GM06990 (cell line): ENCODE measurements around the gene PRXL2C.

Experiments used
- DNase-seq: peaks from one replicate; pipeline ENCODE4 v3.0.0-alpha.2; 2011; ENCODE audit not compliant: insufficient read length; ENCODE audit errors: extremely low read depth
- H3K27me3 ChIP-seq: replicated peaks from 2 replicates; pipeline ENCODE4 v1.6.0; 2011; ENCODE audit warnings: low read length; ENCODE audit not compliant: control insufficient read depth, insufficient read depth
- H3K36me3 ChIP-seq: 2 replicates; pipeline ENCODE4 v1.5.1; 2011; ENCODE audit warnings: low read length; ENCODE audit not compliant: control insufficient read depth, insufficient read depth
- H3K4me3 ChIP-seq: replicated peaks from 2 replicates; pipeline ENCODE4 v1.5.1; 2011; ENCODE audit warnings: low read depth, mild to moderate bottlenecking, control low read depth, low read length
- TF ChIP-seq, protein P1 (sequence below): IDR thresholded peaks from 2 replicates; pipeline ENCODE4 v1.5.1; 2011; ENCODE audit warnings: low read length, control low read depth, mild to moderate bottlenecking, inconsistent platforms; ENCODE audit not compliant: insufficient read depth, poor library complexity, severe bottlenecking

Gene PRXL2C

DNA sequence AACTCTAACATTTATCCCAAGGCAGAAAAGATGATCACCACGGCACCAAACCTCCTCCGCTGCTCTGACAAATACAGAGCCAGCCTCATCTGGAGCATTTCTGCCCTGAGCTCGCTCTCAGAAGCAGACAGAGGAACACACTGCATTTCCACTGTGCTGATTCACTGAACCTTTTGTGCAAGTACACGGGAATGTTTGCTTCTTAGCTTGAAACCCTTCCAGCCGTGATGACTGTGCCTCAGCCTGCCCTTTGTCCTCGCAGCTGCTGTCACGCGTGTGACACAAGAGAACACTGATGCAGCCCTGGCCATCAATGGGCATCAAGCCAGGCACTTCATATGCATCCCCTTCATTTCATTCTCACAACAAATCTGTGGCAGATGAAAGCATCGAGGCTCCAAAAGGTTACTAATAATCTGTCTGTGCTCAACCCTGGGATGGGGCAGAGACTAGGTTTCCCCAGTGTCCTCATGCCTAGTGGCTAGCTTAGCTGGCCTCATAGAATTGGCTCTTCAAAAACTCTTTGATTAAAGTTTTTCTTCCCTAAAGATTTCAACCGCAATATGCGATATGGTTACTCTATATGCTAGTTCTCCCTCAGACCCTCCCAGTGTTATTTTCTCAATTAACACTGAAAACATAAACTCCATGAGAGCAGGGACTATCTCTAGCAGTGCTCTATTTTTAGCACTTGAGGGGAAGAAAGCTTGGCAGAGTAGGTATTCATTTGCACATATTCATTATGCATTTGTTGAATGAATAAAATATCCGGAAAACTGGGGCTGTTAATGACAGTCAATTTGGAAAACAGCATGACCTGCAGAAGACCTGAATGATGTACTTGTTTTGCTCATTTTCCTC lies 42.8 kb downstream of the PRXL2C start:
- TF ChIP-seq, protein P1, sequence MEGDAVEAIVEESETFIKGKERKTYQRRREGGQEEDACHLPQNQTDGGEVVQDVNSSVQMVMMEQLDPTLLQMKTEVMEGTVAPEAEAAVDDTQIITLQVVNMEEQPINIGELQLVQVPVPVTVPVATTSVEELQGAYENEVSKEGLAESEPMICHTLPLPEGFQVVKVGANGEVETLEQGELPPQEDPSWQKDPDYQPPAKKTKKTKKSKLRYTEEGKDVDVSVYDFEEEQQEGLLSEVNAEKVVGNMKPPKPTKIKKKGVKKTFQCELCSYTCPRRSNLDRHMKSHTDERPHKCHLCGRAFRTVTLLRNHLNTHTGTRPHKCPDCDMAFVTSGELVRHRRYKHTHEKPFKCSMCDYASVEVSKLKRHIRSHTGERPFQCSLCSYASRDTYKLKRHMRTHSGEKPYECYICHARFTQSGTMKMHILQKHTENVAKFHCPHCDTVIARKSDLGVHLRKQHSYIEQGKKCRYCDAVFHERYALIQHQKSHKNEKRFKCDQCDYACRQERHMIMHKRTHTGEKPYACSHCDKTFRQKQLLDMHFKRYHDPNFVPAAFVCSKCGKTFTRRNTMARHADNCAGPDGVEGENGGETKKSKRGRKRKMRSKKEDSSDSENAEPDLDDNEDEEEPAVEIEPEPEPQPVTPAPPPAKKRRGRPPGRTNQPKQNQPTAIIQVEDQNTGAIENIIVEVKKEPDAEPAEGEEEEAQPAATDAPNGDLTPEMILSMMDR: no peak
- DNase-seq: no peak
- Histone ChIP-seq H3K4me3 (no peak overlapping the region), H3K27me3 (peaks cover 2% of the 10 kb centered on the region; the same call in 1 of the 2 replicates), H3K36me3 (no peaks in the 10 kb centered on the region)

DNA sequence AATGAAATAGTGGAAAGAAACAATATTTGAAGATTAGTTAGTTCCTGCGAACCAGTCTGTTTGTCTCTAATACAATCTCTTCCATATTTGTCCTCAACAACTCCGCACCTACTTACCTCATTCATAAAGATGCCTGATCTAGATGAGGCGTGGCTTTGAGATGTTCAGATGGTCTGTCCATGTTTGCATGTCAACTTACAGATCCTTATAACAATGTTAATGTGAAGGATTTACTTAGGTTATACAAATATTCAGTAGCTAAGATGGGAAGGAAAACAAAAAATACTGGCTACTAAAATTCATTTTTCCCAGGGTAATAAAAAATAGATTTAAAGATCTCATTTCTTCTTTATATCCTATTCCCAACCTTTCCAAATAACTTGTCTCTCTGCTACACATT lies 43.8 kb downstream of the PRXL2C start:
- DNase-seq: no peak
- peaks cover 2% of the 10 kb centered on the region; the same call in 1 of the 2 replicates for H3K27me3 ChIP-seq
- TF ChIP-seq, protein P1: no peak

DNA sequence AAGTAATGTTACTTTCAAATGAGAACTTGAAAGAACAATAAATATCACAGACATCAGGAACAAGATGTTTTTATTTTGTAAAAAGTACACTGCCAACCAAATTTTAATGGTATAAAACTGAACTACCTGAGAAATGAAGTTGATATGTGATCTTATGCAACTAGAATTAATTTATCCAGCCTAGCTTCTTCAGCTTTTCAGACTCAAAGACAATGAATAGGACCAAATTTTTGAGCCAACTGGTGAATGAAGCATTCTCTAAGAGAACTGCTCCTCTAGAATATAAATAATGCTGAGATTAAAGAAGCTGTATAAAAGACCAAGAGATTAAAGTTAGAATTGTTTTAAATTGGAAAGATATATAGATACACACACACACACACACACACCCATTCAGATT lies 45.4 kb downstream of the PRXL2C start:
- no peak for DNase-seq
- Histone ChIP-seq H3K4me3 (no peak overlapping the region), H3K36me3 (no peaks in the 10 kb centered on the region), H3K27me3 (peaks cover 2% of the 10 kb centered on the region; the same call in 1 of the 2 replicates)
- TF ChIP-seq, protein P1: no peak

More for the DNA sequence above, 43.8 kb downstream of the PRXL2C start:
- H3K36me3 ChIP-seq: no peaks in the 10 kb centered on the region
- no peak overlapping the region for H3K4me3 ChIP-seq

DNA sequence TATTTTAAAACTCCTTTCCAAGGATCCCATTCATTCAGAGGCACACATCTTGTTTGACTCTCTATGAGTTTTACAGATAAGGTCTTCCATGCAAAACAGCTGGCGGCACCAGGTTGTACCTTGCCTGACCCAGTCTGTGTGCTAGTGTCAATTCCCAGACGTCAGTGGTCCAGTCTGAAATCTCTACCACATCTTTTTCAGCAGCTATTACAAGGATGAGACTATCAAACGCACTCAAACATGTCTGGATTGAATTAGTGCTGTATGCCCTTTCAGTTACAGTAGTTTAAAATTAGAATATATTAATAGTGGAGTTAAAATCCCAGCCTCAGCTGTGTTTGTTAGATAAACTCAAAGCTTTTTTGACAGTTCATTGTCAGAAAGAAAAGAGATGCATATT lies 47.1 kb downstream of the PRXL2C start:
- TF ChIP-seq, protein P1: no peak
- no peak for DNase-seq
- H3K4me3 ChIP-seq: no peak overlapping the region
- H3K36me3 ChIP-seq: no peaks in the 10 kb centered on the region
- H3K27me3 ChIP-seq: peaks cover 2% of the 10 kb centered on the region; the same call in 1 of the 2 replicates

DNA sequence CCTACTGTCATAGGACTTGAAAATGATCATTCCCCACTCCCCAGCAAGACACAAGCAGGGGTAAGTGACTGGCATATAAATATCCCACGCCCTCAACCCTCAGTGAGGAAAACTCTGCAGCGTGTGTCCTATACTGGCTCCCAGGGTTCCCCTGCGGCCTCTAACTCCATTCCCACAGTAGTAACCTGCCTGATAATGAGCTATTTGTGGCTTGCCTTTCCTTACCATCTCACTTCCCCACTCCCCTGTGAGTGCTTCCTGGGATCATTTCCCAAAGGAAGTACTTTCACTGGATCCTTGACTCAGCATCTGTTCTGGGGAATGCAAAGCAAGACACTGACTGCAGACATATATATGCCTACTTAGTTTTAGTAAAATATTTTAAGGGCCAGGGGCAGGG lies 49.8 kb downstream of the PRXL2C start:
- no peak for DNase-seq
- Histone ChIP-seq H3K4me3 (no peak overlapping the region), H3K36me3 (no peaks in the 10 kb centered on the region), H3K27me3 (no peaks in the 10 kb centered on the region)
- TF ChIP-seq, protein P1: no peak
